ENCODE measurements around the gene PCDHA5.

DNA sequence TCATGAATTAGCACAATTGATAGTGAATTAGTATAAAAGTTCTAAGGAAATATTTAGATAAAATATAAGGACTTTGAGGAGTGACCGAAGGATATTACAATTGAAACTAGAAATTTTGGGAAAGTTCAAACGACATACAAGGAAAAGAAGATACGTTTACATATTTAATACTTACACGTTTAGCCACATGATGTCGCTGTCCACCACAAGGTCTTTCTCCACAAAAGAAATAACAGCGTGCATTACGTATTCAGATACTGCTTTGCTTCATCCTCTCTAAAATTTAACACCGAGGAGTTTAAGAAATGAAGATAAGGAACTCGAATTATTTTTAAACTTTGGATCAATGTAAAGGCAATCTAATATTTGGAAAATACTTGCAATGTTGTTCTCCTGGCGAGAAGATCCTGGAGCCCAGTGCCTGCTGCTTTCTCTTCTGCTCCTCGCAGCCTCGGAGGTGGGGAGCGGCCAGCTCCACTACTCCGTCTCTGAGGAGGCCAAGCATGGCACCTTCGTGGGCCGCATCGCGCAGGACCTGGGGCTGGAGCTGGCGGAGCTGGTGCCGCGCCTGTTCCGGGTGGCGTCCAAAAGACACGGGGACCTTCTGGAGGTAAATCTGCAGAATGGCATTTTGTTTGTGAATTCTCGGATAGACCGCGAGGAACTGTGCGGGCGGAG, 20.5 kb upstream of the PCDHA5 start, which contains the start of gene PCDHA3:
- TF ChIP-seq, protein P1, sequence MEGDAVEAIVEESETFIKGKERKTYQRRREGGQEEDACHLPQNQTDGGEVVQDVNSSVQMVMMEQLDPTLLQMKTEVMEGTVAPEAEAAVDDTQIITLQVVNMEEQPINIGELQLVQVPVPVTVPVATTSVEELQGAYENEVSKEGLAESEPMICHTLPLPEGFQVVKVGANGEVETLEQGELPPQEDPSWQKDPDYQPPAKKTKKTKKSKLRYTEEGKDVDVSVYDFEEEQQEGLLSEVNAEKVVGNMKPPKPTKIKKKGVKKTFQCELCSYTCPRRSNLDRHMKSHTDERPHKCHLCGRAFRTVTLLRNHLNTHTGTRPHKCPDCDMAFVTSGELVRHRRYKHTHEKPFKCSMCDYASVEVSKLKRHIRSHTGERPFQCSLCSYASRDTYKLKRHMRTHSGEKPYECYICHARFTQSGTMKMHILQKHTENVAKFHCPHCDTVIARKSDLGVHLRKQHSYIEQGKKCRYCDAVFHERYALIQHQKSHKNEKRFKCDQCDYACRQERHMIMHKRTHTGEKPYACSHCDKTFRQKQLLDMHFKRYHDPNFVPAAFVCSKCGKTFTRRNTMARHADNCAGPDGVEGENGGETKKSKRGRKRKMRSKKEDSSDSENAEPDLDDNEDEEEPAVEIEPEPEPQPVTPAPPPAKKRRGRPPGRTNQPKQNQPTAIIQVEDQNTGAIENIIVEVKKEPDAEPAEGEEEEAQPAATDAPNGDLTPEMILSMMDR (optimal IDR thresholded peaks at IDR 0.05 in 1 of 3, IDR thresholded peaks at IDR 0.05 in 1 of 3, conservative IDR thresholded peaks at IDR 0.05 in 1 of 3; ENCODE audit: extremely low read depth in 1 of 3, insufficient read depth in 2 of 3, low read length in 3 of 3): peak in 1 of 3 experiments; percentile 7
- no peak for TF ChIP-seq EZH2 (IDR thresholded peaks at IDR 0.05; ENCODE audit: low read length)

Measured in keratinocyte (primary cell).